HG03060 (cell line): Measurements from ENCODE around the gene SYN1.

Experiments
- ATAC-seq: cut with Tn5 transposase; IDR thresholded peaks from one replicate; pipeline ENCODE4 v1.9.1; 2021; ENCODE audit warnings: low read depth, moderate number of reproducible peaks; ENCODE audit not compliant: unreplicated experiment

SYN1 gene

DNA sequence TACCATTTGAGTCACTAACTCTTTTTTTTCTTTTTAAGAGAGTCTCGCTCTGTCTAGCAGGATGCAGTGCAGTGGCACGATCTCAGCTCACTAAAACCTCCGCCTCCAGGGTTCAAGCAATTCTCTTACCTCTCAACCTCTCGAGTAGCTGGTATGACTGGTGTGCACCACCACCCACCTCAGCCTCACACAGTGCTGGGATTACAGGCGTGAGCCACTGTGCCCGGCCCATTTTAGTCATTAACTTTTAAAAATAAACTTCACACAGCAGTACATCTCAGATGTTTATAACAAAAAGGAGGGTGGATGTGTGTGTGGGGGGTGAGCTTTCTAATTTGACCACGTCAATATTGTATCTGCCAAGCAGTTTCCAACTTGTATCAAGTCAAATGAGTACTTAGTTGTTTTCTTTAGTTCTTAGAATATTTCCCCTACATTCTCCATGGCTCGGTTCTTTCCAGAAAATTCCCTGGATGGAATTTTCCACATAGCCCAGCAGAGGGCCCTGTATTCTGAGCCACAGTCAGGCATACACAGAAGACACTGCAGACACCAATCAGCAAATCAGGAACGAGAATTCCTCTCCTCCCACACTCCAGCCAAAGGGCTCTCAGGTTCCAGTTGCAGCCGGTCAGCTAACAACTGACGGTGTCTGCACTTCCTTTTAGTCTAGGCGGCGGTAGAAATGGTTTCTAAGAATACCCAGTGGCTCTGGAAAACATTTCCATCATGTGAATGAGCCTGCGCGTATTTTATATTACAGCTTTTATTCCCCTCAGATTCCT, 78.7 kb downstream of the SYN1 start:
- ATAC-seq, result no peak

DNA sequence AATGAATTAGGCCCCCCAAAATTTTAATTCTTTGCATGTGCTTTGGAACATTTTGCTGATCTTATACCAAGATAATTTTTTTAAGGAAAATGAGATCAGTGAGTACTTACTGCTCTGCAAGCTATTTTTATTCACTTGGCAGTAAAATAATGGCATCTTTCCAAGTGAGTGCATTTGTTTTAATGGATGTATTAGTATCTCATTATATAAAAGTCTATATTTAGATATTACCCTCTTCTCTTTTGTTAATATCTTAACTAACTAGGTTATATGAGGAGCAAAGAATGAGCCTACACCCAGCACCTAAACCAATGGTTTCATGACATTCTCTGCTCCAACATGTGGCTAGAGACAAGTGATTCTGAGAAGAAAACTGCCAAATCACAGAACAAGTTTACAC, 79.8 kb downstream of the SYN1 start:
- ATAC-seq, result no peak

DNA sequence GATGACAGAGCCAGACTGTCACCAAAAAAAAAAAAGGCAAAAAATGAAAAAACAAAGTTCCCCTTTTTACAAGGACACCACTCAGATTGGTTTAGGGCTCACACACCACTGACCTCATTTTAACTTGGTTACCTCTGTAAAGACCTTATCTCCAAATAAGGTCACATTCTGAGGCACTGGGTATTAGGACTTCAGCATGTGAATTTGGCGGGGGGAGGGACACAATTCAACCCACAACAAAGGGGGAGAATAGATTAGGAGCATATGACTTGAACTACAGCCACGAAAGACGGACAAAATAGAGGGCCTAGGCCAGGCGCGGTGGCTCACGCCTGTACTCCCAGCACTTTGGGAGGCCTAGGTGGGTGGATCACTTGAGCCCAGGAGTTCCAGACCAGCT, 89.6 kb downstream of the SYN1 start:
- ATAC-seq, result no peak

DNA sequence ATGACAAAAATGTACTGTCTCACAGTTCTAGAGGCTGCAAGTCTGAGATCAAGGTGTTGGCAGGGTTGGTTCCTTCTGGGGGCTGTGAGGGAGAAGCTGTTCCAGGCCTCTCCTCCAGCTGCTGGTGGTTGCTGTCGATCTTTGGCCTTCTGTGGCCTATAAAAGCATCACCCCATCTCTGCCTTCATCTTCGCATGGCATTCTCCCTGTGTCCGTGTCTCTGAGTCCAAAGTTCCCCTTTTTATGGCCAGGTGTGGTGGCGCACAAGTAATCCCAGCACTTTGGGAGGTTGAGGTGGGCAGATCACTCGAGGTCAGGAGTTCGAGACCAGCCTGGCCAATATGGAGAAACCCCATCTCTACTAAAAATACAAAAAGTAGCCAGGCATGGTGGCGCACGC, 90.1 kb downstream of the SYN1 start:
- ATAC-seq, result no peak

DNA sequence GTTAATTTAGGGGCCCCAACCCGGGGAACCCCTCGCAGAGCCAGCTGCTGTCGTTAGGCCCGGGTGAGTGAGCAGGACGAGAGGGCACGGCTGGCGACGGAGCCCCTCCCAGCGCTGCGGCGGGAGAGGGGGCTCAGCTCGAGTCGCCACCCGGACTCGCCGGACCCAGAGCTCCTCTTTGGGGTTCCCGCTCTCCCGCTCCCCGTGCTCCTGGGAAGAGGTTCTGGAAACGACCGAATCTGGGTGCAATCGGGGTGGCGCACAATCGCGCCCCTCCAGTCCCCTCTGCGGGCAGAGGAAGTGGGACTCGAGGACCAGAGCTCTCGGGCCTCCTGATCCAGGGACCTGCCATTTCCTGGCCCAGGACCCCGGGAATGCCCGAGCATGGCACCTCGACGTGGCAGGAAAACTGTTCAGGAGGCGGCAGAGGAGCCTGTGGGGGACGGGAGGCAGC, 95.9 kb downstream of the SYN1 start:
- ATAC-seq, result no peak

DNA sequence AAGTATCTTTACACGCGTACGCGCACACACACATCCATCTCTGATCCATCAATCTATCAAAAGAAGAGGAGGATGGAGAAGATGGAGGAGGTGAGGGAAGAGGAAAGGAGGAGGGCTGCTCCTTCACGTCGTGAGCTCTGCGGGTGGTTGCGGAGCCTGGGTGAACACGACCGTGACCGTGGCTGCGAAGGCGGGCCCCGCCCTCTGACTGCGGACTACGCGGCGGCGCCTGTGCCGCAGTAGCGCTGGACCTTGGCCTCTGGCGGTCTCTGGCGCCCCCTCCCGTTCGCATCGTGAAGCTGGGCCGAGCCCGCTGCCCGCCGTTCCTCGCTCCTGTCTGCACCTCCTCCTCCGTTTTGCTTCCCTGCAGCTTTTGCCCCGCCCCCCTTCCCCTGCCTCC, 96.4 kb downstream of the SYN1 start:
- ATAC-seq, result no peak
